H9 (cell line): ENCODE data around the gene HS3ST4. TPM values are rescaled to one million over a fixed set of nuclear protein-coding genes. Genes with fewer than 3 reads are reported as not detected.
A peak's percentile ranks its signal among the peaks of the same experiment; 100 is the strongest.

Experiments used
- DNase-seq: peaks from one replicate; pipeline ENCODE4 v3.0.0-alpha.2; 2017
- H2AFZ ChIP-seq: one replicate; pipeline ENCODE4 v1.6.1; 2013; ENCODE audit warnings: mild to moderate bottlenecking, low read length, control low read depth, moderate library complexity
- H2AK5ac ChIP-seq: 2 replicates; pipeline ENCODE4 v1.6.1; 2013; ENCODE audit warnings: low read length, control low read depth, mixed read lengths; ENCODE audit not compliant: insufficient read length
- H2BK120ac ChIP-seq: one replicate; pipeline ENCODE4 v1.6.1; 2013; ENCODE audit warnings: low read depth, mild to moderate bottlenecking, low read length, control low read depth, inconsistent platforms; ENCODE audit not compliant: poor library complexity, severe bottlenecking
- H2BK12ac ChIP-seq: 2 replicates; pipeline ENCODE4 v1.6.1; 2013; ENCODE audit warnings: low read length, control low read depth, mixed read lengths, low read depth; ENCODE audit not compliant: insufficient read length
- H2BK15ac ChIP-seq: 2 replicates; pipeline ENCODE4 v1.6.1; 2013; ENCODE audit warnings: low read depth, low read length, control low read depth
- H2BK20ac ChIP-seq: one replicate; pipeline ENCODE4 v1.6.1; 2013; ENCODE audit warnings: low read depth, mild to moderate bottlenecking, low read length, control low read depth, inconsistent platforms; ENCODE audit not compliant: poor library complexity, severe bottlenecking
- H2BK5ac ChIP-seq: 2 replicates; pipeline ENCODE4 v1.6.1; 2013; ENCODE audit warnings: low read length, control low read depth, mixed read lengths; ENCODE audit not compliant: insufficient read length
- H3K14ac ChIP-seq: 2 replicates; pipeline ENCODE4 v1.6.1; 2013; ENCODE audit warnings: low read length, control low read depth; ENCODE audit not compliant: insufficient read depth
- H3K18ac ChIP-seq: 2 replicates; pipeline ENCODE4 v1.6.1; 2013; ENCODE audit warnings: low read depth, mild to moderate bottlenecking, mixed read lengths, low read length, control low read depth; ENCODE audit not compliant: insufficient read length
- H3K23ac ChIP-seq: 2 replicates; pipeline ENCODE4 v1.6.1; 2013; ENCODE audit warnings: low read length, control low read depth, mixed read lengths, low read depth; ENCODE audit not compliant: insufficient read length
- H3K23me2 ChIP-seq: 2 replicates; pipeline ENCODE4 v1.6.1; 2013; ENCODE audit warnings: low read depth, mild to moderate bottlenecking, mixed read lengths, low read length, control low read depth; ENCODE audit not compliant: insufficient read length, poor library complexity, severe bottlenecking
- H3K27ac ChIP-seq: 2 replicates; pipeline ENCODE4 v1.5.1; 2013; ENCODE audit warnings: low read length, control low read depth, mixed read lengths, low read depth; ENCODE audit not compliant: insufficient read length
- H3K27me3 ChIP-seq: 2 replicates; pipeline ENCODE4 v1.6.1; 2013; ENCODE audit warnings: low read length, control low read depth, inconsistent platforms; ENCODE audit not compliant: insufficient read depth
- H3K4ac ChIP-seq: 2 replicates; pipeline ENCODE4 v1.6.1; 2013; ENCODE audit warnings: low read depth, mild to moderate bottlenecking, control low read depth, inconsistent platforms, low read length, moderate library complexity
- H3K4me1 ChIP-seq: 2 replicates; pipeline ENCODE4 v1.6.1; 2013; ENCODE audit warnings: low read length, control low read depth, inconsistent platforms; ENCODE audit not compliant: insufficient read depth
- H3K4me2 ChIP-seq: 2 replicates; pipeline ENCODE4 v1.6.1; 2013; ENCODE audit warnings: low read length, control low read depth, mixed read lengths; ENCODE audit not compliant: insufficient read length, insufficient read depth
- H3K56ac ChIP-seq: 2 replicates; pipeline ENCODE4 v1.6.1; 2013; ENCODE audit warnings: low read depth, mild to moderate bottlenecking, mixed read lengths, low read length, control low read depth; ENCODE audit not compliant: insufficient read length
- H3K79me1 ChIP-seq: 2 replicates; pipeline ENCODE4 v1.6.1; 2013; ENCODE audit warnings: low read depth, mild to moderate bottlenecking, moderate library complexity, low read length, control low read depth, inconsistent platforms; ENCODE audit not compliant: insufficient read depth, poor library complexity, severe bottlenecking
- H3K79me2 ChIP-seq: 2 replicates; pipeline ENCODE4 v1.6.1; 2013; ENCODE audit warnings: low read length, control low read depth, inconsistent platforms; ENCODE audit not compliant: insufficient read depth
- H3K9ac ChIP-seq: 2 replicates; pipeline ENCODE4 v1.6.1; 2013; ENCODE audit warnings: low read length, control low read depth, mixed read lengths; ENCODE audit not compliant: insufficient read length; ENCODE audit errors: extremely low read depth
- H3K9me3 ChIP-seq: one replicate; pipeline ENCODE4 v1.6.1; 2013; ENCODE audit warnings: low read depth, low read length, inconsistent platforms; ENCODE audit not compliant: control insufficient read depth
- H3T11ph ChIP-seq: one replicate; pipeline ENCODE4 v1.6.1; 2013; ENCODE audit warnings: mild to moderate bottlenecking, low read length, control low read depth, inconsistent platforms
- H4K20me1 ChIP-seq: one replicate; pipeline ENCODE4 v1.6.1; 2013; ENCODE audit not compliant: control insufficient read depth, insufficient read length, insufficient read depth
- H4K5ac ChIP-seq: 2 replicates; pipeline ENCODE4 v1.6.1; 2013; ENCODE audit warnings: low read depth, mild to moderate bottlenecking, mixed read lengths, low read length, control low read depth; ENCODE audit not compliant: insufficient read length
- H4K8ac ChIP-seq: replicated peaks from 2 replicates; pipeline ENCODE4 v1.6.1; 2013; ENCODE audit warnings: low read length, control low read depth, mixed read lengths, low read depth; ENCODE audit not compliant: insufficient read length
- H4K91ac ChIP-seq: 2 replicates; pipeline ENCODE4 v1.6.1; 2013; ENCODE audit warnings: low read depth, mild to moderate bottlenecking, moderate library complexity, mixed read lengths, low read length, control low read depth; ENCODE audit not compliant: insufficient read length
- H3K27ac Mint-ChIP-seq, 3 experiments: 2 replicates in 2 of 3; 3 replicates in 1 of 3; pipeline ENCODE4 v1.8.0; 2020 to 2021; ENCODE audit warnings: mixed read lengths in 3 of 3, mild to moderate bottlenecking in 1 of 3, moderate library complexity in 1 of 3
- H3K27me3 Mint-ChIP-seq: 2 replicates; pipeline ENCODE4 v1.8.0; 2021; ENCODE audit warnings: low read depth, mild to moderate bottlenecking, moderate library complexity, mixed read lengths
- H3K36me3 Mint-ChIP-seq, 3 experiments: 2 replicates in 2 of 3; 3 replicates in 1 of 3; pipeline ENCODE4 v1.8.0; 2020 to 2021; ENCODE audit warnings: low read depth in 3 of 3, mixed read lengths in 3 of 3; ENCODE audit not compliant: insufficient read depth in 1 of 3
- H3K4me1 Mint-ChIP-seq, 2 experiments: 2 replicates each; pipeline ENCODE4 v1.8.0; 2020; ENCODE audit warnings: mixed read lengths in 2 of 2
- H3K4me3 Mint-ChIP-seq, 2 experiments: 2 replicates in 1 of 2; 3 replicates in 1 of 2; pipeline ENCODE4 v1.8.0; 2020 to 2021; ENCODE audit warnings: mild to moderate bottlenecking in 2 of 2, mixed read lengths in 2 of 2, moderate library complexity in 1 of 2
- H3K9me3 Mint-ChIP-seq, 2 experiments: 2 replicates in 1 of 2; 3 replicates in 1 of 2; pipeline ENCODE4 v1.8.0; 2020; ENCODE audit warnings: mild to moderate bottlenecking in 2 of 2, mixed read lengths in 2 of 2, moderate library complexity in 1 of 2
- CTCF ChIP-seq: fragments of 200-600 bp; sonication (generic); conservative IDR thresholded peaks from 3 replicates; pipeline ENCODE4 v1.8.0; 2021; ENCODE audit warnings: antibody characterized with exemption, mild to moderate bottlenecking
- WGBS: extraction: QIAGEN DNeasy Blood & Tissue Kit; methylation state at CpG from one replicate; pipeline ENCODE4 v1.1.7; 2013; ENCODE audit warnings: missing lambda C conversion rate, low lambda C conversion rate, mixed read lengths; ENCODE audit not compliant: insufficient read length; ENCODE audit errors: extremely low coverage; 5-methylcytosine and 5-hydroxymethylcytosine counted together
- total RNA-seq: library from RNA; stranded (reverse); gene quantifications from 2 replicates; pipeline ENCODE4 v1.2.1, GENCODE V29; 2021

The HS3ST4 gene
- total RNA-seq, 1 experiment from 2014 or later: 1.7 TPM

- no peak overlapping the region for H4K8ac ChIP-seq
- H3K4me1 ChIP-seq: no peaks in the 10 kb centered on the region
These were observed 296.3 kb downstream of the HS3ST4 start for GRCh38 chr16:25988084-25988483.

More at GRCh38 chr16:25988084-25988483, 296.3 kb downstream of the HS3ST4 start:
- Mint-ChIP-seq H3K27me3 (peaks cover 3% of the 10 kb centered on the region; the same call in 1 of the 2 replicates), H3K4me1 (peaks cover 7 to 8% of the 10 kb centered on the region in 2 experiments), H3K27ac (peak overlapping the region in 2 of 3 experiments; percentile 34 to 85; a peak in 2 of 7 replicates), H3K4me3 (peak overlapping the region in 1 of 2 experiments; percentile 18; a peak in 1 of 5 replicates), H3K36me3 (peaks cover 3 to 10% (median 8%) of the 10 kb centered on the region in 3 experiments; a peak in 6 of 7 replicates), H3K9me3 (peaks cover 7 to 10% of the 10 kb centered on the region in 2 experiments)
- no peak overlapping the region for H3K23ac ChIP-seq
- no peak overlapping the region for H3K14ac ChIP-seq
- H3K56ac ChIP-seq: no peak overlapping the region
- H4K5ac ChIP-seq: no peak overlapping the region
- H2BK15ac ChIP-seq: no peak overlapping the region
- H3K4ac ChIP-seq: no peak overlapping the region
- H3K9ac ChIP-seq: no peak overlapping the region
- no peak for TF ChIP-seq CTCF
- no peak overlapping the region for H2BK120ac ChIP-seq
- no peak overlapping the region for H3K18ac ChIP-seq
- no peaks in the 10 kb centered on the region for H3K27me3 ChIP-seq
- no peaks in the 10 kb centered on the region for H4K20me1 ChIP-seq
- H2BK5ac ChIP-seq: no peak overlapping the region
- no peak overlapping the region for H2AK5ac ChIP-seq
- no peak overlapping the region for H2AFZ ChIP-seq
- H3K79me2 ChIP-seq: no peaks in the 10 kb centered on the region
- H3K9me3 ChIP-seq: no peaks in the 10 kb centered on the region
- H4K91ac ChIP-seq: no peak overlapping the region
- no peak overlapping the region for H3T11ph ChIP-seq
- no peak overlapping the region for H2BK20ac ChIP-seq
- H3K79me1 ChIP-seq: no peaks in the 10 kb centered on the region
- no peaks in the 10 kb centered on the region for H3K23me2 ChIP-seq
- H3K27ac ChIP-seq: no peak overlapping the region
- H2BK12ac ChIP-seq: no peak overlapping the region
- H3K4me2 ChIP-seq: no peak overlapping the region
- WGBS: no CpG with 5 or more reads among the region's 6 CpGs
- DNase-seq: peak; percentile 36
